Calu3 (cell line): Measurements from ENCODE around the gene CHL1. TPM values are rescaled to one million over a fixed set of nuclear protein-coding genes. Genes with fewer than 3 reads are reported as not detected.

Experiments
- BruUV-seq: library from RNA; stranded (reverse); fragments of 400-500 nt; replicated peaks from 2 replicates; lab custom pipeline; 2021; lab: Mats Ljungman, UMichigan
- CTCF ChIA-PET: fragments of 300-600 bp; sonication (Branson Sonifier 250); formaldehyde crosslinking; loops from one replicate; lab custom pipeline; 2022; ENCODE audit warnings: antibody characterized with exemption; lab: Charles Lee
- DNase-seq: peaks from one replicate; pipeline ENCODE4 v3.0.0; 2022
- H3K27ac Mint-ChIP-seq: one replicate; pipeline ENCODE4 v1.8.0; 2022; ENCODE audit warnings: mixed read lengths; ENCODE audit not compliant: unreplicated experiment
- H3K27me3 Mint-ChIP-seq: one replicate; pipeline ENCODE4 v1.8.0; 2022; ENCODE audit warnings: mixed read lengths; ENCODE audit not compliant: unreplicated experiment
- H3K36me3 Mint-ChIP-seq: one replicate; pipeline ENCODE4 v1.8.0; 2022; ENCODE audit warnings: mild to moderate bottlenecking, moderate library complexity, mixed read lengths; ENCODE audit not compliant: insufficient read depth, unreplicated experiment
- H3K4me1 Mint-ChIP-seq: one replicate; pipeline ENCODE4 v1.8.0; 2022; ENCODE audit warnings: mild to moderate bottlenecking, low read depth, mixed read lengths; ENCODE audit not compliant: unreplicated experiment
- H3K4me3 Mint-ChIP-seq: one replicate; pipeline ENCODE4 v1.8.0; 2022; ENCODE audit warnings: mild to moderate bottlenecking, low read depth, moderate library complexity, mixed read lengths; ENCODE audit not compliant: unreplicated experiment
- H3K9me3 Mint-ChIP-seq: one replicate; pipeline ENCODE4 v1.8.0; 2022; ENCODE audit warnings: low read depth, mixed read lengths; ENCODE audit not compliant: unreplicated experiment
- CTCF ChIP-seq: fragments of 200-600 bp; IDR thresholded peaks from one replicate; pipeline ENCODE4 v1.8.0; 2022; ENCODE audit warnings: antibody characterized with exemption; ENCODE audit not compliant: unreplicated experiment
- intact Hi-C: fragments of 100-400 bp; cut with micrococcal nuclease; formaldehyde crosslinking; loops from one replicate; pipeline ENCODE4 v1.10.0; 2022; ENCODE audit not compliant: unreplicated experiment
- total RNA-seq: library from RNA; stranded (reverse); gene quantifications from 2 replicates; pipeline ENCODE4 v1.2.3, GENCODE V29; 2022

The CHL1 gene
- total RNA-seq, 1 experiment from 2014 or later: 0.73 TPM

GRCh38 chr3:308597-309321 lies 112.2 kb downstream of the CHL1 start:
- intact Hi-C loops: no loop called here
- CTCF ChIA-PET: interaction anchor here (0.6 kb wide), 1 partner anchor 638 kb away, joined by 3 read pairs; no protein-coding TSS in a partner anchor
- no peak overlapping the region for H3K4me3 Mint-ChIP-seq
- BruUV-seq: no TSS peak
- H3K27ac Mint-ChIP-seq: no peak overlapping the region
- DNase-seq: no peak
- peaks cover 4% of the 10 kb centered on the region for H3K9me3 Mint-ChIP-seq
- H3K27me3 Mint-ChIP-seq: no peaks in the 10 kb centered on the region
- no peaks in the 10 kb centered on the region for H3K4me1 Mint-ChIP-seq
- TF ChIP-seq CTCF: no peak
- no peaks in the 10 kb centered on the region for H3K36me3 Mint-ChIP-seq

GRCh38 chr3:312160-312733 lies 115.7 kb downstream of the CHL1 start:
- CTCF ChIA-PET: no interaction called here
- Mint-ChIP-seq H3K9me3 (no peaks in the 10 kb centered on the region), H3K4me1 (no peaks in the 10 kb centered on the region), H3K4me3 (no peak overlapping the region), H3K27ac (no peak overlapping the region), H3K27me3 (no peaks in the 10 kb centered on the region), H3K36me3 (no peaks in the 10 kb centered on the region)
- no peak for DNase-seq
- BruUV-seq: no TSS peak
- TF ChIP-seq CTCF: no peak
- intact Hi-C loops: no loop called here

GRCh38 chr3:312911-313310 lies 116.3 kb downstream of the CHL1 start:
- DNase-seq: no peak
- Mint-ChIP-seq H3K36me3 (no peaks in the 10 kb centered on the region), H3K4me3 (no peak overlapping the region), H3K9me3 (no peaks in the 10 kb centered on the region), H3K27ac (no peak overlapping the region), H3K27me3 (no peaks in the 10 kb centered on the region), H3K4me1 (no peaks in the 10 kb centered on the region)
- intact Hi-C loops: no loop called here
- no peak for TF ChIP-seq CTCF
- no TSS peak for BruUV-seq
- CTCF ChIA-PET: no interaction called here

- intact Hi-C loops: no loop called here
- Mint-ChIP-seq H3K4me1 (no peaks in the 10 kb centered on the region), H3K9me3 (no peaks in the 10 kb centered on the region), H3K27me3 (no peaks in the 10 kb centered on the region), H3K36me3 (no peaks in the 10 kb centered on the region), H3K27ac (no peak overlapping the region), H3K4me3 (no peak overlapping the region)
- no TSS peak for BruUV-seq
- no peak for DNase-seq
- TF ChIP-seq CTCF: no peak
- CTCF ChIA-PET: interaction anchor here (0.5 kb wide), 1 partner anchor 250 kb away, joined by 5 read pairs; no protein-coding TSS in a partner anchor
Observed at GRCh38 chr3:317012-317411, 120.4 kb downstream of the CHL1 start.
